Measurements from ENCODE around the gene PCOLCE2. TPM values are rescaled to one million over a fixed set of nuclear protein-coding genes. Genes with fewer than 3 reads are reported as not detected.

Gene PCOLCE2
- total and polyA plus RNA-seq, 12 donors = 1.4 to 18.2 (median 4.3) TPM

GRCh38 chr3:142929109-142929508 is 40.2 kb upstream of the PCOLCE2 start:
- no peaks in the 10 kb centered on the region for H3K27me3 ChIP-seq
- no peaks in the 10 kb centered on the region for H3K4me1 ChIP-seq (replicated peaks in 1 of 2)
- TF ChIP-seq, protein P1, sequence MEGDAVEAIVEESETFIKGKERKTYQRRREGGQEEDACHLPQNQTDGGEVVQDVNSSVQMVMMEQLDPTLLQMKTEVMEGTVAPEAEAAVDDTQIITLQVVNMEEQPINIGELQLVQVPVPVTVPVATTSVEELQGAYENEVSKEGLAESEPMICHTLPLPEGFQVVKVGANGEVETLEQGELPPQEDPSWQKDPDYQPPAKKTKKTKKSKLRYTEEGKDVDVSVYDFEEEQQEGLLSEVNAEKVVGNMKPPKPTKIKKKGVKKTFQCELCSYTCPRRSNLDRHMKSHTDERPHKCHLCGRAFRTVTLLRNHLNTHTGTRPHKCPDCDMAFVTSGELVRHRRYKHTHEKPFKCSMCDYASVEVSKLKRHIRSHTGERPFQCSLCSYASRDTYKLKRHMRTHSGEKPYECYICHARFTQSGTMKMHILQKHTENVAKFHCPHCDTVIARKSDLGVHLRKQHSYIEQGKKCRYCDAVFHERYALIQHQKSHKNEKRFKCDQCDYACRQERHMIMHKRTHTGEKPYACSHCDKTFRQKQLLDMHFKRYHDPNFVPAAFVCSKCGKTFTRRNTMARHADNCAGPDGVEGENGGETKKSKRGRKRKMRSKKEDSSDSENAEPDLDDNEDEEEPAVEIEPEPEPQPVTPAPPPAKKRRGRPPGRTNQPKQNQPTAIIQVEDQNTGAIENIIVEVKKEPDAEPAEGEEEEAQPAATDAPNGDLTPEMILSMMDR (IDR thresholded peaks at IDR 0.05) = peak; percentile 27 to 58 (median 55)
- TF ChIP-seq POLR2A (IDR thresholded peaks at IDR 0.05) = no peak
- H3K36me3 ChIP-seq (replicated peaks in 1 of 2) = no peaks in the 10 kb centered on the region
- H3K4me3 ChIP-seq = no peak overlapping the region
- 17 to 26% (median 21%) methylated on average over 3 of the region's 3 CpGs for WGBS, 4 donors
- intact Hi-C loops (cut with DNase I) = no loop called here
- H3K9me3 ChIP-seq (replicated peaks in 1 of 3) = no peaks in the 10 kb centered on the region
- peak; percentile 36 to 84 (median 71) for DNase-seq
- no peak overlapping the region for H3K27ac ChIP-seq

GRCh38 chr3:142926368-142926944 is 37.6 kb upstream of the PCOLCE2 start:
- H3K4me3 ChIP-seq = no peak overlapping the region
- no peaks in the 10 kb centered on the region for H3K36me3 ChIP-seq (replicated peaks in 1 of 2)
- no peak for DNase-seq
- intact Hi-C loops (cut with DNase I) = no loop called here
- WGBS, 4 donors = 80 to 94% (median 84%) methylated on average over 3 of the region's 3 CpGs
- TF ChIP-seq POLR2A (IDR thresholded peaks at IDR 0.05) = no peak
- TF ChIP-seq, protein P1 (IDR thresholded peaks at IDR 0.05) = no peak
- no peaks in the 10 kb centered on the region for H3K4me1 ChIP-seq (replicated peaks in 1 of 2)
- no peaks in the 10 kb centered on the region for H3K27me3 ChIP-seq
- no peak overlapping the region for H3K27ac ChIP-seq
- no peaks in the 10 kb centered on the region for H3K9me3 ChIP-seq (replicated peaks in 1 of 3)

DNA sequence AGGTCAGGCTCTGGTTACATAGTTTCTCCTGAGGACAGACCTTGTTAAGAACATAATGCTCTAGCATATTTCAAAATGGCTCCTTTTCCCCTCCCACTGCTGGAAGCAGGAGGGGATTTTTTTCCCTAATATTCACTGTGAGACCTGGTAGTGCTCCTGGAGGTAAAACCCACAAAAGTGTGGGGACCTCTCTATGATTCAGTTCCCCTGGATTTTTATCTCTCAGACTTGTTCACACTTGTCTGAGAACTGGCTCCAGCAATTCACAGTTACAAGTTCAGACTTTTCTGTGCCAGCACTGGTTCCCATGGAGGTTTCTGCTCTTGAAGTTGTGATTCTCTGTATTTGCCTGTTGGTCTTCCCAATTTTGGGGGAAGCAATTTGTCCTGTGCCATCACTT is 36.3 kb upstream of the PCOLCE2 start:
- Histone ChIP-seq H3K4me3 (no peak overlapping the region), H3K36me3 (replicated peaks in 1 of 2) (no peaks in the 10 kb centered on the region), H3K27ac (no peak overlapping the region), H3K4me1 (replicated peaks in 1 of 2) (no peaks in the 10 kb centered on the region), H3K27me3 (no peaks in the 10 kb centered on the region), H3K9me3 (replicated peaks in 1 of 3) (no peaks in the 10 kb centered on the region)
- no peak for TF ChIP-seq POLR2A (IDR thresholded peaks at IDR 0.05)
- TF ChIP-seq, protein P1 (IDR thresholded peaks at IDR 0.05) = no peak
- no peak for DNase-seq
- intact Hi-C loops (cut with DNase I) = no loop called here

DNA sequence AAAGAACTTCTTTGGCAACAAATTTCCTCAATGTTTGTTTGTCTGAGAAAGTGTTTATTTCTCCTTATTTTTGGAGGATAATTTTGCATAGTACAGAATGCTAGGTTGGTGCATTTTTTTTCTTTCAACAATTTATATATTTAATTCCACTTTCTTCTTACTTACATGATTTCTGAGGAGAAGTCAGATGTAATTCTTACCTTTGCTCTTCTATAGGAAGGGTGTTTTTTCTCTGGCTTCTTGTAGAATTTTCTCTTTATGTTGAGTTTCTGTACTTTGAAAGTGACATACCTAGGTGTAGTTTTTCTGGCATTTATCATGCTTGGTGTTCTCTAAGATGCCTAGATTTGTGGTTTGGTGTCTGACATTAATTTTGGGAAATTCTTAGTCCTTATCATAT is 34.8 kb upstream of the PCOLCE2 start:
- no peaks in the 10 kb centered on the region for H3K27me3 ChIP-seq
- no peaks in the 10 kb centered on the region for H3K36me3 ChIP-seq (replicated peaks in 1 of 2)
- no peak for TF ChIP-seq POLR2A (IDR thresholded peaks at IDR 0.05)
- TF ChIP-seq, protein P1 (IDR thresholded peaks at IDR 0.05) = no peak
- intact Hi-C loops (cut with DNase I) = no loop called here
- H3K4me3 ChIP-seq = no peak overlapping the region
- H3K9me3 ChIP-seq (replicated peaks in 1 of 3) = no peaks in the 10 kb centered on the region
- no peak overlapping the region for H3K27ac ChIP-seq
- H3K4me1 ChIP-seq (replicated peaks in 1 of 2) = no peaks in the 10 kb centered on the region
- no peak for DNase-seq

Data from adrenal gland (tissue), 12 donors.